HG02840 (cell line): ENCODE measurements around the gene ABCA9.
"Not testable (repeated sequence)": the region's sequence is repeated elsewhere in the genome, so short reads cannot be mapped to it uniquely, and the experiment has no call there.

Experiments
- ATAC-seq: cut with Tn5 transposase; IDR thresholded peaks from one replicate; pipeline ENCODE4 v1.9.1; 2021; ENCODE audit warnings: mild to moderate bottlenecking, moderate library complexity, moderate number of reproducible peaks; ENCODE audit not compliant: unreplicated experiment, low FRiP score

Gene ABCA9

DNA sequence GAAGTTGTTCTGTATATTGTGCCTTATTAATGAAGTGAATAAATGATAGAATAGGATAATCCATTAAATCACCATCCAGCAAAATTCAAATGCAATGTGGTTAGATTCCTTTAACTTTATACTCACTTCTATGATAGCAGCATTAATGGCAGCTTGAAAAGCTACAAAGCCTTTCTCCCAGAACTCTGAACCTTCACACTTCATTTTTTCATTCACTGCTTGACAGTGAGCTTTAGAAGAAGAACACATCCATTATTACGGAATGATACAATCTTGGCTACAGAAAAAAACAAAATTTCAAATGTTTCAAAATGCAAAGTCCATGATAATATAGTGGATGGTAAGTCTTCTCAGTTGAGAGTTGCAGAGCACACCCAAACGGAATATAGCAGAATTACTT is 16.4 kb downstream of the ABCA9 start:
- no peak for ATAC-seq

DNA sequence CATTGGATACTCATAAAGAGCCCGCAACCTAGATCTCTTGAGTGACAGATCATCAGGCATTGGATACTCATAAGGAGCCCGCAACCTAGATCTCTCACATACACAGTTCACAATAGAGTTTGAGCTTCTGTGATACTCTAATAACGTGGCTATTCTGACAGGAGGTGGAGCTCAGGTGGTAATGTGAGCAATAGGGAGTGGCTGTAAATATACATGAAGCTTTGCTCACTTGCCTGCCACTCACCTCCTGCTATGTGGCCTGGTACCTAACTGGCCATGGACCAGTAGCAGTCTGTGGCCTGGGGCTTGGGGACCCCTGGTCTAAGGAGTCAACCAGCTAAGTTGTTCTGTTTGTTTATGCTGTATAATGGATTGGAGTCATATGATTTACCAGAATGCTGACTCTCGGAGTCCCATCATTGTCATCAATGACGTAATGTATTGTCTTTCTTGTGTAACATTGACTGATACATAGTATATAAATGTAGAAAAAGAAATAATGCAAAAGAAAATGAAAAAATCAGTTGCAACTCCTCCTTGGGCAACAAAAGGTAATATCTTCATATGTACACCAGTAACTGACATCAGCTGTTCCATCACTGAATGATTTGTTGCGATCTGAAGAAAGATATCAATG is 17.5 kb downstream of the ABCA9 start:
- ATAC-seq, result no peak

DNA sequence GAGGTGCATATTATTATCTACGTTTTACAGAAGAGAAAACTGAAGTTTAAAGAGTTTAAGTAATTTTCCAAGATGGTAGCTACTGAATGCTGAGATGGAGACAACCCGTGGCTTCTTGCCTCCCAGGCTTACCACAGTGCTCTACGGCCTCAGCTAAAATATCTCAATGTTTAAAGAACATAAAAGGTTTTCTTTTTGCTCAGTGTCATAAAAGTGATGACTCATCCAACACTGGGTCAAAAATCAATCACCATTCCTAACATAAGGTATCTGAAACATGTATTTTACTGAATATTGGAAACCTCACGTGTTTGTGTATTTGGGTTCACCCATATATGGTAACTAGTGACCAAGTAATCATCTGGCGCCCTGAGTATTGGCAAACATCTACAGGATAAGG is 18.4 kb downstream of the ABCA9 start:
- no peak for ATAC-seq

DNA sequence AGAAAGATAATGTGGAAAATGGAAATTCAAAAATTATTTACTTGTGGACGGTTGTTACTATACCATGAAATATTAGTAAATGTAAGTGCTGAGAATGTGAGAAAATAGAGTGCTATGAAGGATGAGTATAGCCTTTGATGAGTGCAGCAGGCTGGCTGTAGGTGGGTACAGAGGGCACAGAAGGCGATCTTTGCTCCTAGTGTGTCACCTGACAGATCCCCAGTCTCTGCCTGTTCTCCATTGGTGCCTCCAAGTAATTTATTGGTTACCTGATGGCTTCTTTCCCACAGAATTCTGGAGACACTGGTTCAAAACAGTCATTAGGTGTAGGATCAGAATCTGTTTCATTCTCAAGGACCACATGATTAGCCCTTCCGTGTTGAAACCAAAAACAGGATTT is 28.9 kb downstream of the ABCA9 start:
- no peak for ATAC-seq

DNA sequence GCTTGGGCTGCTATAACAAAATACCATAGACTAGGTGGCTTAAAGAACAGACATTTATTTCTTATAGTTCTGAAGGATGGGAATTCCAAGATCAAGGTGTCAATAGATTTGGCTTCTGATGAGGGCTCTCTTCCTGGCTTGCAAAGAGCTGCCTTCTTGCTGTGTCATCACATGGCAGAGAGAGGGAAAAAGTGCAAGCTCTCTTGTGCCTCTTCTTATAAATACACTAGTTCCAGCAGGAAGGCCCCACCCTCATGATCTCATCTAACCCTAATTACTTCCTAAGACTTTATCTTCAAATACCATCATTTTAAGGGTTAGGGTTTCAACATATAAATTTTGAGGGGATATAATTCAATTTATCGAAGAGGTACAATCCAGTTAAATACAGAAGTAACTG is 30.6 kb downstream of the ABCA9 start:
- ATAC-seq, result no peak

DNA sequence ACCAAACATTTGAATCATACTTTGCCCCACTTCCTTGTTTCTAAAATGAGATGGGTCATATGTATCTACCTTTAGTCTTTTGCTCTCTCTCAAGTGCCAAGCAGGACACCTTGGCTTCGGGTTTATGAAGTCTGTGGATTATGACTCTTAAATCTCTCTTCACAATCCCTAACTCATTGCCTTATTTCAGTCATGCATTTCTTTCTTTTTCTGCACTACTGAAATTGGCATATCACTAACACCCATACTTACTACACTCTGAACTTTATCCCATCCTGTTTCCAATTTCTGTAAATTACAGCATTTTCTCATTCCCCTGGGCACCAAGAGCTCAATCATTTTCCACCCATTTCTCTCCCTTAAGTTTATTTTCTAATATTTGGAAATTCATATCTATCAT is 42.0 kb downstream of the ABCA9 start:
- no peak for ATAC-seq

DNA sequence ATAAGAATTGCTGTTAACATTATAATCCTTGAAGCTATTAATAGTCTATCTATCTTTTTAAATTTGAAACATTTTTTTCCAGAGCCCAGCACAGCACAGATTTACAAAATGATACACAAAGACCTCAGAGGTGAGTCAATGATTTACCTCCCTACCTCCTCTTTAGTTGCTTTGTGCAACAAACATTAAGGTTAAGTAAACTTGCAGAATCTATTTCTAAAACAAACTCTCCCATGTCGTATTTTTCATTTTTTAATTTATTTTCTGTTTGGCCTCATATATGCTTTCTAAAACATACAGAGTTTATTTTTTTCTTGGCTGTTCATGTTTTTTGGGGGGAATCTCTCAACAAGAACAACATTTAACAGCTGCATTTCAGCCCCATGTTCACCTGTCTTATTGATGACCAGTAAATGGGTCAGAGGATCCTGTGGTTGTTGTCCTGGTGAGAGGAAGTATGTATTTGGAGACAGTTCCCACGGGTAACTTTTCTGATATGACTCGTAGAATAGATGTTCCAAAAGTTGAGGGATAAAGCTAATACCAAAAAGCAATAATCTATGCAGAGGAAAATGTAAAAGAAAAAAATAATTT is 42.6 kb downstream of the ABCA9 start:
- no peak for ATAC-seq

DNA sequence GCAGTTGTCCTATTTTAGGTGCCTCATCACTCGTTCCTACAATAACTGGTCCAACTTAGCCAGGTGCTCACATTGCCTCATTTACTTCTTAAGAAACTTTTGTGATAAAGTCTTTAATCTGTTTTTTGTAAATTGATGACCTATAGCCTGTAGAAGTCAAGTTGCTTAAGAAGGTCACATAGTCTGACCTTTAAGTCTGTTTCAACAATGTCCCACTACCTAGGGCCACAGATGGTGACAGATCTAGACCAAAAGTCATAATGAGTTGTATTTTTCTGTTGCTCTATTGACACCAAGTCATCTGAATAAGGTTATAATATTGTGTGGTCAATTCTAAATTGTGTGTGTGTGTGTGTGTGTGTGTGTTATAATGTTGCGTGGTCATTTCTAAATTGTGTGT is 45.1 kb downstream of the ABCA9 start:
- no peak for ATAC-seq

DNA sequence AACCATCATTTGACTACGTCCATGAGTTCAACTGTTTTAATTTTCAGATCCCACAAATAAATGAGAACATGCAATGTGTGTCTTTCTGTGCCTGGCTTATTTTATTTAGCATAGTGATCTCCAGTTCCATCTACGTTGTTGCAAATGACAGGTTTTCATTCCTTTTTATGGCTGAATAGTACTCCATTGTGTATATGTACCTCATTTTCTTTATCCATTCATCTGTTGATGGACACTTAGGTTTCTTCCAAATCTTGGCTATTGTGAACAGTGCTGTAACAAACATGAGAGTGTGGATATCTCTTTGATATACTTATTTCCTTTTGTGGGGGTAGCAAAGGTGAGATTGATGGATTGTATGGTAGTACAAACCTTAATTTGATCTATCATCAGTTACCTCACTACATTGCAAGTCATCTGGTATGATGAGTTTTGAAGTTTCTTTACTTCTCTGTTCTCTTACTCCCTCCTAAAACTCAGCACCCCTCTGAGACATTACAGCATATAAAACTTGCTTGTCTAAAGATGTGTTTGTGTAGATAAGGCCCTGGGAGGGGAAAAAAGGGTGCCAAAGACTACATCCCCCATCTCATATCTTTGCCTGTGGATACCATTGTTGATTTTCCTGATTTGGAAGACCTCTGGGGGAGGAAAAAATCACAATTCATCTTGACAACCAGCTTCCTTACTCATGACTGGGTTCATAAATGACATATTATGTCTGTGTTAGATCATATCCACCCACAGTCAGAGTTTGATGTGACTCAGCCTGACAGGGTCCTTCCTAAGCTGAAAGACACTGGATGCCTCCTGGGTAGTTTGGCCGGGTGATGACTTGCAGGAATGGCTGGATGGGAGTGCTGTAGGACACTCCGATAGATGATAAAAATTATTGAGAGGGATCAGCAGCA is 47.6 kb downstream of the ABCA9 start:
- no peak for ATAC-seq

DNA sequence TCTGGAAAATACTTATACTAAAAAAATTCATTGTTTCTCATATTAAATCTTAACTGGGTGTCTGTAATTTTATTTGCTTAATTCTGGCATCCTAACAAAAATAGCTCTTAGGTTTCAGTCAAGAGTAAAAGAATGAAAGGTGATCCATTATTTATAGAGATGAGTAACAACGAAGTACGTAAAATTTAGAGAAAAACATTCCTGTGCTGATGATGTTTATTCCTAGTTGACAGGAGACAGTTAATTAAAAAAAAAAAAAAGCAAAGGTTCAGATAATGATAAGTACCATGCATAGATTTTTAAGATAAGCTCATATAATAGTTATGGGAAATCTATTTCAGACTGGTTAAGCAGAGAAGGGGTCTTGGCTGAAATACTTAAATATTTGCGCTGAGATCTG is 50.8 kb downstream of the ABCA9 start:
- no peak for ATAC-seq

DNA sequence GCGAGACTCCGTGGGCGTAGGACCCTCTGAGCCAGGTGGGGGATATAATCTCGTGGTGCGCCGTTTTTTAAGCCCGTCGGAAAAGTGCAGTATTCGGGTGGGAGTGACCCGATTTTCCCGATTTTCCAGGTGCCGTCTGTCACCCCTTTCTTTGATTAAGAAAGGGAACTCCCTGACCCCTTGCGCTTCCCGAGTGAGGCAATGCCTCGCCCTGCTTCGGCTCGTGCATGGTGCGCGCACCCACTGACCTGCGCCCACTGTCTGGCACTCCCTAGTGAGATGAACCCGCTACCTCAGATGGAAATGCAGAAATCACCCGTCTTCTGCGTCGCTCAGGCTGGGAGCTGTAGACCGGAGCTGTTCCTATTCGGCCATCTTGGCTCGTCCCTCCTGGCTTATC is 56.0 kb downstream of the ABCA9 start:
- ATAC-seq, result not testable (repeated sequence)

DNA sequence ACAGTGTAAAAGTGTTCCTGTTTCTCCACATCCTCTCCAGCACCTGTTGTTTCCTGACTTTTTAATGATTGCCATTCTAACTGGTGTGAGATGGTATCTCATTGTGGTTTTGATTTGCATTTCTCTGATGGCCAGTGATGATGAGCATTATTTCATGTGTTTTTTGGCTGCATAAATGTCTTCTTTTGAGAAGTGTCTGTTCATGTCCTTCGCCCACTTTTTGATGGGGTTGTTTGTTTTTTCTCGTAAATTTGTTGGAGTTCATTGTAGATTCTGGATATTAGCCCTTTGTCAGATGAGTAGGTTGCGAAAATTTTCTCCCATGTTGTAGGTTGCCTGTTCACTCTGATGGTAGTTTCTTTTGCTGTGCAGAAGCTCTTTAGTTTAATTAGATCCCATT is 61.0 kb downstream of the ABCA9 start:
- not testable (repeated sequence) for ATAC-seq

DNA sequence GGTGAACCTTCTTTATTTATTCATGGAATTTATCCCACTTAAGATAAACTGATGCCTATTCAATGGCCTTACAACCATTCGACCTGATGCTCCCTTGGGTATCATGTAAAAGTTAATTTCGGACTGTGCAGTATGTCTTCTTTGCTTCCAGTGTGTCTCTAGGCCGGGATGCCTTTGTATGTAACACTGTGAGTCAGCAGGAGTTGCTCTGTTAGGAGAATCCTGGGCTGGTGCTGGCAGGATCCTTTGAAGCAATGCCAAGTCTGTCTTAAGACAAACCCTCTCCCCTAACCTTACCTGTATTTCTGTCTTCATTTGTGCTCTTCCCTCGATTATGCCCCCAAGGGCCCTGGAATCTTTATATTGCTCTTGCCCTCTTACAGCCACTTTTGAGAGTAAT is 67.6 kb downstream of the ABCA9 start:
- no peak for ATAC-seq

DNA sequence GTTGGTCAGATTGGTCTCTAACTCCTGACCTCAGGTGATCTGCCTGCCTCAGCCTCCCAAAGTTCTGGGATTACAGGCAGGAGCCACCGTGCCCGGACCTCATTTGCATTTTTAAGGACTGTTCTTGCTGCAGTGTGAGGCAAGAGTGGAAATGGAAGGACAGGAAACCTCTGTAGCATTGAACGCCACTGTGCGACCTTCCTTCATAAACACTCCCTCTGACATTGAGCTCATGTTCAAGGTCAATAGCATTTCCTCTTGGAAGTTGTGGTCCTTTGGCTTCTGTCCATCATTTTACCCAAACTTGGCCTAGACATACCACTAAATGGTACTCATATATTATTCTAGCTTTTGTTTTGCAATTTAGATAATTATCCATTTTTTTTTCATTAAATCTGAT is 72.8 kb downstream of the ABCA9 start:
- no peak for ATAC-seq

DNA sequence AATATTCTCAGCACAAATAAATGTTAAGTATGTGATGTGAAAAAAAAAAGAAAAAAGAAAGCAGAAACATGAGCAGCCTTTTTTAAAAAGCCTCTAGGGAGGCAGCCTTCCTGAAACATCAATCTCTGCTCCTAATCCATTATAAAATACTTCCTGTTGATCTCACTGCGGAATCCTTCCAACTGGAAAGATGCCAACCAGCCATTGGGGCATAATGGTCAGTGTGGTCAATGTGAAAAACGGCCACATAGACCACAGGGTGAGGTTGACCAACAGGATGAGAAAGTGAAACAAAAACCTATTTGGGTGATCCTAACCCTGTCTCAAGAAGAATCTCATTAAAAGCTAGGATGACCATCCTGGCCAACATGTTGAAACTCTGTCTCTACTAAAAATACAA is 79.4 kb downstream of the ABCA9 start:
- no peak for ATAC-seq

DNA sequence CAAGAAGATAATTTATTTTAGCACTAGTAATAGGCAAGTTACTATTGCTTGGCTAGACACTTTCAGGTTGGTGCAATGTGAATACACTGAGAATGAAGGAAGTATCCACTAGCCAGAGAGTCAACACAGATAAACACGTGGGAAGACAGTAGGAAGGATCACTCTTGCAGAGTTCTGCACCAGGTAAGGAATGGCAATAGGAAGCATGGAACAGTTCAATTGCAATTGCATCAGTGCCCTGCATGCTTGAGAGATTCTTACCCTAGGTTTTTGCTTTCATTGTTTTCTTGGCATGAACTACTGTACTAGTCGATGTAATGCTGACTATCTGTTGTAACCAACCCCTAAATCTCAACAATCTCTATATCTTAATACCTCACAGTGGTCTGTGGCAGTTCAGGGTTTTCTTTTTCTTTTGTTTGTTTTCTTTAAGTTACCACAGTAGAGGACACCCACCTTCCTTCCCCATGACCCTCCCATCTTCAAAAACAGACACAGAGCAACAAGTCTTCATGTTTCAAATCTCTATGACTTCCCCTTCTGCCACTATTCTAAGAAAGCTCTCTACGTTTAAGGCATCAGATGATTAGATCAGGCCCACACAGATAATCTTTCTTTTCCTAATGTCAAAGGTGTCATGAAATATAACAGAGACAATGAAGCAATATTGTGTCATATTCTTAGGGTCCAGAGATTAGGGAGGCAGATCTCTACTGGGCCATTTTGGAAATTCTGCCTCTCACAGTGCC is 87.5 kb downstream of the ABCA9 start:
- no peak for ATAC-seq

DNA sequence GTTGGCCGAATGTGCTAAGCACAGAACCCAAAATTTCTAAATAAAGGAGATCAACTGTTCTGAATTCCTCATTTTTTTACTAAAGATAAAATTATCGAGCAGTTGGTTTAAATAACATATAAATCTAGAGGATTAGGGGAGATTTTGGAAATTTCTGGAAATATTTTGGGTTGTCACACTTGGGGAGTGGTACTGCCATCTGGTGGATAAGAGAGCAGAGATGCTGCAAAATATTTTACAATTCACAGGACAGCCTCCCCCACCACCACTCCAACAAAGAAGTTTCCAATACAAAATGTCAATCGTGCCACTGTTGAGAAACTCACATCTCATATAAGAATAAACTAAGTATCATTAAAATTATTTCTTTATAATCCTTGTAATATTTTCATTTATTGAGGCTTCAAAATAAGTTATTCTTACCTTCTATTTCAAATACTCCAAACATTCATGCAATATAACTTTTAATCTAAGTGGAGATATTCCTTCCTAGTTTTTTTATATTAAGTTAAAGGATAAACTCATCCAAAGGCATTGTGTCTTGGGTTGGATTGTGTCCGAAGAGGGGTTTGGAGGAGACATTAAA is 88.5 kb downstream of the ABCA9 start:
- ATAC-seq, result no peak

DNA sequence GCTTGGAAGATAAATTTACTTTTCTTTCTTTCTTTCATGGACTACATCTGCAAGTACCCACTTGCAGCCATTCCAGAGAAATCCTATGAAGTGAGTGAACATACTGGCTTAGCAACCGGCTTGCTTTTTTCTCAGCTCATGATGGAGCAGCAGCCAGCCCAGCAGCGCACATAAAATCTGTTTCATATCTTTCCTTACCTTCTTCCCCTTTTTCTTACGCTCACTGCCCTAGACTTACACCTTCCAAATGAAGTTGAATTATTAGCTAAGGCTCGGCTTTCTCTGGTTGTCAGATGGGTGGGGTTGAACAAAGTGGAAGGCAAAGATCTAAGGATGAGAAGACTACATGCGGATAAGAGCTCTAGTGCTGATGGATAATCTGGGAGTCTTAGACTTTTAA is 91.6 kb downstream of the ABCA9 start:
- ATAC-seq, result no peak

DNA sequence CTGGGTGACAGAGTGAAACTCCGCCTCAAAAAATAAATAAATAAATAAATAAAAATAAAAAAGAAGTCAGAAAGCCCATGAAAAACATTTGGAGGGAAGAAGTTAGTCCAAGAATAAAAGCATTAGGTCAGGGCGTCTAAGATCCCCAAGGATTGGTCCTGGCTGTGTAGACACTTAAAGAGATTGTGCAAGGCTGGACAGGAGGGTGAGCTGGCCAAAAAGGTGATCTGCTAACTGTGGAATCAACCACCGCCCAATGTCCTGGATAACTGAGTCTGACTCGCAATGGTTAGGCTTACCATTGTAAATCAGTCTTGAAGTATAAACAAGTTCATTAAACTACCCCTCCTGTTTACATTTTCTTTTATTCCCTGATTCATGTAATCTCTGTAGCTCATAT is 96.8 kb downstream of the ABCA9 start:
- ATAC-seq, result no peak

DNA sequence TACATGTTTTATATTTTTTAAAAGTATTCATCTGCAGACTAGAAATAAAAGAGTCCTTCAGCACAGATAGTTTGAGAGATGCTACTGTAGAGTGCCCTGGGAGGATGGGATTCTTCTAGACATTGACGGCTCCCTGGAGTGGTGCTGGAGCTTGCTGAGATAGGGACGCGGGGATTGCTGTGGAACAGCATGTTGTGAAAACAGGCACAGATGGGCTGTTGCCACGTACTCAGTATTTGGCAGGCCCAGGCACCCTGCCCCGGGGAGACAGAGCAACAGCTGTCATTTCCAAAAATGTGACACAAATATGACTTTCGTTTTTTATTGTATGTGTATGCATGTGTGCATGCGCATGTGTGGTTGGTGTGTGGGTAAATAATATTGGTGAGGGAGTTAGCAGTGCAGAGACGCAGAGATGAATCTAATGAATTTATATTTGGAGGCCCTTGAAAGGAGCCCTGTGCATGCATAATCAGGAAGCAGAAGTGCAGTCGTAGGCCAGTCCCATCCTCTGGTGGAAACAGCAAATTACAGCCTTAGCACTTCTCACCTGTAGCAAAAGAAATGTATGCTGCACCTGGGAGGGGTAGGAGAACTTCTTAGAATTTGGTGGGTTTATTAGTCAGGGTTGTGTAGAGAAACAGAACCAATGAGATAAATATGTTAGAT is 99.4 kb downstream of the ABCA9 start:
- no peak for ATAC-seq
